Hepatocyte (in vitro differentiated cells): ENCODE measurements around the gene RRM1. TPM values are rescaled to one million over a fixed set of nuclear protein-coding genes. Genes with fewer than 3 reads are reported as not detected.

Experiments used
- DNase-seq: peaks from one replicate; pipeline ENCODE4 v3.0.0-alpha.2; 2016; ENCODE audit warnings: low spot score
- H2AFZ ChIP-seq: fragments of 200-600 bp; sonication (generic); 2 replicates; pipeline ENCODE4 v1.6.0; 2016; ENCODE audit warnings: antibody characterized with exemption, mild to moderate bottlenecking
- H3K27ac ChIP-seq: fragments of 200-600 bp; sonication (generic); 2 replicates; pipeline ENCODE4 v1.5.1; 2016; ENCODE audit warnings: mild to moderate bottlenecking
- H3K27me3 ChIP-seq: fragments of 200-600 bp; sonication (generic); 2 replicates; pipeline ENCODE4 v1.6.1; 2016
- H3K36me3 ChIP-seq: fragments of 200-600 bp; sonication (generic); replicated peaks from 2 replicates; pipeline ENCODE4 v1.5.1; 2016; ENCODE audit warnings: low read depth; ENCODE audit not compliant: insufficient read depth
- H3K4me1 ChIP-seq: fragments of 200-600 bp; sonication (generic); 2 replicates; pipeline ENCODE4 v1.5.1; 2016; ENCODE audit warnings: mild to moderate bottlenecking, moderate library complexity; ENCODE audit not compliant: insufficient read depth
- H3K4me2 ChIP-seq: fragments of 200-600 bp; sonication (generic); 2 replicates; pipeline ENCODE4 v1.6.0; 2016
- H3K4me3 ChIP-seq: fragments of 200-600 bp; sonication (generic); 2 replicates; pipeline ENCODE4 v1.5.1; 2016; ENCODE audit warnings: mild to moderate bottlenecking
- H3K79me2 ChIP-seq: fragments of 200-600 bp; sonication (generic); 2 replicates; pipeline ENCODE4 v1.6.0; 2017; ENCODE audit warnings: mild to moderate bottlenecking
- H3K9me2 ChIP-seq: fragments of 200-600 bp; sonication (generic); replicated peaks from 2 replicates; pipeline ENCODE4 v1.6.0; 2017; ENCODE audit warnings: mild to moderate bottlenecking; ENCODE audit not compliant: insufficient read depth
- H3K9me3 ChIP-seq: fragments of 200-600 bp; sonication (generic); 2 replicates; pipeline ENCODE4 v1.5.1; 2016; ENCODE audit warnings: low read depth, mild to moderate bottlenecking
- H4K20me1 ChIP-seq: fragments of 200-600 bp; sonication (generic); 2 replicates; pipeline ENCODE4 v1.6.0; 2016; ENCODE audit warnings: mild to moderate bottlenecking; ENCODE audit not compliant: insufficient read depth, poor library complexity, severe bottlenecking
- CTCF ChIP-seq: fragments of 200-600 bp; sonication (generic); IDR thresholded peaks from 2 replicates; pipeline ENCODE4 v1.5.1; 2016; ENCODE audit warnings: antibody characterized with exemption, mild to moderate bottlenecking; ENCODE audit not compliant: poor library complexity
- EZH2 ChIP-seq: fragments of 200-600 bp; sonication (generic); IDR thresholded peaks from 2 replicates; pipeline ENCODE4 v1.6.1; 2016; ENCODE audit warnings: antibody characterized with exemption, mild to moderate bottlenecking, borderline replicate concordance
- EZH2phosphoT487 ChIP-seq: fragments of 200-600 bp; sonication (generic); IDR thresholded peaks from one replicate; pipeline ENCODE4 v1.6.1; 2018; ENCODE audit warnings: antibody characterized with exemption, mild to moderate bottlenecking, low read depth, moderate library complexity; ENCODE audit not compliant: unreplicated experiment, severe bottlenecking
- WGBS: methylation state at CpG from one replicate; pipeline ENCODE4 v1.1.6; 2016; ENCODE audit warnings: low lambda C conversion rate; ENCODE audit errors: missing lambda C conversion rate; 5-methylcytosine and 5-hydroxymethylcytosine counted together
- polyA plus RNA-seq: library from polyadenylated mRNA; unstranded; fragments of >200 nt; fragmentation: Nextera tagmentation; extraction: Ambion mirVana; gene quantifications from 2 replicates; pipeline ENCODE4 v1.2.1, GENCODE V29; 2016
- total RNA-seq: library from RNA; depleted of rRNA; stranded (reverse); fragments of >200 nt; gene quantifications from 2 replicates; pipeline ENCODE4 v1.2.3, GENCODE V29; 2014

The RRM1 gene
- total and polyA plus RNA-seq, 2 experiments from 2014 or later, result 25.9 to 34.5 TPM

DNA sequence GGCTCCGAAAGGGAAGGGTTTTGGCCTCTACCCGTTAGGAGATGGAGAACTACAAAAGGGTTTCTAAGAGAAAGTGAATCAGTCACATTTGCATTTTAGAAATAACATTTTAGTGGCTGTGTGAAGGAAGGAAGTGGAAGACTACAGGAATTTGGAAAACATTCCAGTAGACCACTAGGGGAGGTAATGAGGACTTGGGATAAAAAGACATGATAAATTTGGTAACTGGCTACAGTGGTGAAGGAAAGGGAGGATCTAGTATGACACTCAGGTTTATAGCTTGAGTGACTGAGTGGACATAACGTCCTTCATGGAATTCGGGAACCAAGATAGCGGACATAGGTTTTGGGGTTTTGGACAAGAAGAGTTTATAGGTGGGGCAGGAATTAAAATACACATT lies 7.0 kb upstream of the RRM1 start:
- H3K79me2 ChIP-seq, result no peaks in the 10 kb centered on the region
- H3K9me2 ChIP-seq, result no peaks in the 10 kb centered on the region
- H3K4me2 ChIP-seq, result no peak overlapping the region
- H3K9me3 ChIP-seq, result no peaks in the 10 kb centered on the region
- TF ChIP-seq CTCF (no peak), EZH2phosphoT487 (no peak), EZH2 (no peak)
- H3K4me3 ChIP-seq, result no peak overlapping the region
- WGBS, result 91% methylated on average over 5 of the region's 5 CpGs
- no peak for DNase-seq
- no peaks in the 10 kb centered on the region for H4K20me1 ChIP-seq
- no peaks in the 10 kb centered on the region for H3K4me1 ChIP-seq
- no peak overlapping the region for H3K27ac ChIP-seq
- H3K27me3 ChIP-seq, result no peaks in the 10 kb centered on the region
- no peaks in the 10 kb centered on the region for H3K36me3 ChIP-seq
- no peak overlapping the region for H2AFZ ChIP-seq

- DNase-seq, result no peak
- no peak overlapping the region for H2AFZ ChIP-seq
- no peaks in the 10 kb centered on the region for H3K4me1 ChIP-seq
- H3K4me2 ChIP-seq, result no peak overlapping the region
- 96% methylated on average over 2 of the region's 2 CpGs for WGBS
- H4K20me1 ChIP-seq, result no peaks in the 10 kb centered on the region
- no peak for TF ChIP-seq EZH2phosphoT487
- no peak for TF ChIP-seq EZH2
- no peak for TF ChIP-seq CTCF
- no peaks in the 10 kb centered on the region for H3K9me3 ChIP-seq
- no peak overlapping the region for H3K4me3 ChIP-seq
- H3K36me3 ChIP-seq, result no peaks in the 10 kb centered on the region
- H3K9me2 ChIP-seq, result no peaks in the 10 kb centered on the region
- no peaks in the 10 kb centered on the region for H3K27me3 ChIP-seq
- no peak overlapping the region for H3K27ac ChIP-seq
- H3K79me2 ChIP-seq, result peaks cover under 1% of the 10 kb centered on the region
Observed at GRCh38 chr11:4090258-4090657, 4.3 kb upstream of the RRM1 start.

DNA sequence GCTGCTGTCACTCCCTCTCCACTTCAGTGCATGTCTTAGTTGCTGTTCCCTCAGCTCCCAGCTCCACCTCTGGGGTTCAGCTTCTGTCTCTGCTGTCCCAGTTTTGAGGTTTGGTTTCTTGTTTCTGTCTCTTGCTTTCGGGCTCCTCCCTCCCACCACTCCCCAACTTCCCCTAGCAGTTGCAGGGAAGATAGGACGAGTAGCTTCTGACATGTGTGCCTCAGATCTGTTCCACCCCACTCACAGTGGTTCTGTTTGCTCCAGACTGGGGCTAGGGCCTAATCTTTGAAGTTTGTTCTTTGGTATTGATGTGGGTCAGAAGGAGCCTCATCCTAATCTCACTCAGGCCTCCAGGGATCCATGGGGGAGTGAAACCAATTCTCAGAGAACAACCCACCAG lies 2.6 kb upstream of the RRM1 start:
- H3K4me3 ChIP-seq, result no peak overlapping the region
- H3K4me1 ChIP-seq, result no peaks in the 10 kb centered on the region
- no peak overlapping the region for H2AFZ ChIP-seq
- H3K79me2 ChIP-seq, result peaks cover 17% of the 10 kb centered on the region
- no peak overlapping the region for H3K4me2 ChIP-seq
- H3K9me2 ChIP-seq, result no peaks in the 10 kb centered on the region
- H3K36me3 ChIP-seq, result no peaks in the 10 kb centered on the region
- 25% methylated on average over 2 of the region's 2 CpGs for whole genome bisulfite sequencing
- no peaks in the 10 kb centered on the region for H3K27me3 ChIP-seq
- DNase-seq, result no peak
- no peaks in the 10 kb centered on the region for H3K9me3 ChIP-seq
- TF ChIP-seq EZH2phosphoT487, result no peak
- no peak for TF ChIP-seq EZH2
- no peak for TF ChIP-seq CTCF
- H3K27ac ChIP-seq, result no peak overlapping the region
- no peaks in the 10 kb centered on the region for H4K20me1 ChIP-seq
